BJ (cell line): ENCODE results near the gene BROX. TPM values are rescaled to one million over a fixed set of nuclear protein-coding genes. Genes with fewer than 3 reads are reported as not detected.

Experiments
- CTCF ChIA-PET: fragments of 350-600 bp; formaldehyde crosslinking; extraction: SDS; loops from one replicate; lab custom pipeline; 2021; ENCODE audit warnings: antibody characterized with exemption, inconsistent platforms; lab: Yijun Ruan, JAX
- POLR2A ChIA-PET: fragments of 300-600 bp; sonication (Branson Sonifier 250); formaldehyde crosslinking; extraction: SDS; loops from one replicate; lab custom pipeline; 2021; ENCODE audit warnings: antibody characterized with exemption; lab: Charles Lee
- DNase-seq: peaks from one replicate; pipeline ENCODE4 v3.0.0-alpha.2; 2011; ENCODE audit warnings: low read depth
- H3K27me3 ChIP-seq: 2 replicates; pipeline ENCODE4 v1.6.0; 2011; ENCODE audit warnings: low read length; ENCODE audit not compliant: control insufficient read depth, insufficient read depth
- H3K36me3 ChIP-seq: 2 replicates; pipeline ENCODE4 v1.5.1; 2011; ENCODE audit warnings: low read length; ENCODE audit not compliant: control insufficient read depth, insufficient read depth
- H3K4me3 ChIP-seq: 2 replicates; pipeline ENCODE4 v1.5.1; 2011; ENCODE audit warnings: low read depth, mild to moderate bottlenecking, control low read depth, low read length
- polyA plus RNA-seq: library from polyadenylated mRNA; depleted of rRNA; stranded (reverse); fragments of >200 nt; gene quantifications from 2 replicates; pipeline ENCODE4 v1.2.3, GENCODE V29; 2011
- TF ChIP-seq, protein P1 (sequence below): IDR thresholded peaks from 2 replicates; pipeline ENCODE4 v1.5.1; 2011; ENCODE audit warnings: low read depth, mild to moderate bottlenecking, control low read depth, inconsistent platforms, low read length, moderate library complexity; ENCODE audit not compliant: insufficient read depth

The BROX gene
- polyA plus RNA-seq, 1 experiment: 2.6 TPM

DNA sequence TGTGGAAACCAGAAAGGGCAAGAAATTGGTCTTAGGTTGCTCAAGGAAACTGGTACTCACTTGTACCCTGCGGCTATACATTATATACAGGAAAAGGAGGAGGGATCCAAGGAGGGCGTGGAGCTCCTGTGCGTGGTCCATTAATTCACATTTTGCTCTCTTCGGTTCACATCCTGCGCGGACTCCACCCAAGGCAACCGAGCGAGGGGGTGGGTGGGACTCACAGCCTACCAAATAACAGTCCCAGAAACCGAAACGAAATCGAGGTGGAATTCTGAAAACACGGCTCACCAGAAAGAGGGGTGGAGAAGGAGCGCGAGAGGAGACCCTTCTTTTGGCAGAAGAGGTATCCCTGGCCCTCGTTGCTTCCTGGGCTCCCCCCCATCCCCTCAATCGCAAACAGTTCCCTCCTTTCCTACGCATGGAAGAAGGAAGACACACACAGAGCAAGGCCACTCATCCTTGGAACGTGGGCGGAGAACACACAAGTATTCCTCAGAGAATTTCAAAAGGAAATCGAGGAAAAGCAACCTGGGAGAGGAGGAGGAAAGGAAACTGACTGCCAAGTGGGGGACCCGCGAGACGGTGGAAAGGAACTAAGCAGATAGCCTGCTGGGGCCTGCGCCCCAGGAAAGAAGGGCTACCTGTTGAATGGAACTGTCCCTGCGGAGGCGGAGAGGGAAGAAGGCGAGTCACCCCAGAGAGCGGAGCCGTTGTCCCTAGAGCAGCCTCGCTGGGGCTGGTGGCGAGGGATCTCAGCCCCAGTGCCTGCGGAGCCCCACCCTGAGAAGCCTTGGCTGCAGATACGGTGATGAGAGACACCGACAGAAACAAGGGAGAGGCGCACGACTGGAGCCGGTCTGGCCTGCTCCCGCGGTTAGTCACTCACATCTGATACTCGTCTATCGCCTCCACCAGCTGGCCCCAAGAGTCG lies 778 bp upstream of the BROX start:
- ChIA-PET POLR2A (no interaction called here), CTCF (interaction anchor here (0.6 to 1.6 kb wide), 2 partner anchors 200 to 246 kb away, joined by 3 to 5 read pairs; no protein-coding TSS in a partner anchor)
- no peaks in the 10 kb centered on the region for H3K27me3 ChIP-seq
- H3K36me3 ChIP-seq: 0 out of 2 replicates have a peak, but pooled peaks cover 3% of the 10 kb centered on the region
- peak overlapping the region; percentile 83 for H3K4me3 ChIP-seq
- DNase-seq: no peak
- TF ChIP-seq, protein P1, sequence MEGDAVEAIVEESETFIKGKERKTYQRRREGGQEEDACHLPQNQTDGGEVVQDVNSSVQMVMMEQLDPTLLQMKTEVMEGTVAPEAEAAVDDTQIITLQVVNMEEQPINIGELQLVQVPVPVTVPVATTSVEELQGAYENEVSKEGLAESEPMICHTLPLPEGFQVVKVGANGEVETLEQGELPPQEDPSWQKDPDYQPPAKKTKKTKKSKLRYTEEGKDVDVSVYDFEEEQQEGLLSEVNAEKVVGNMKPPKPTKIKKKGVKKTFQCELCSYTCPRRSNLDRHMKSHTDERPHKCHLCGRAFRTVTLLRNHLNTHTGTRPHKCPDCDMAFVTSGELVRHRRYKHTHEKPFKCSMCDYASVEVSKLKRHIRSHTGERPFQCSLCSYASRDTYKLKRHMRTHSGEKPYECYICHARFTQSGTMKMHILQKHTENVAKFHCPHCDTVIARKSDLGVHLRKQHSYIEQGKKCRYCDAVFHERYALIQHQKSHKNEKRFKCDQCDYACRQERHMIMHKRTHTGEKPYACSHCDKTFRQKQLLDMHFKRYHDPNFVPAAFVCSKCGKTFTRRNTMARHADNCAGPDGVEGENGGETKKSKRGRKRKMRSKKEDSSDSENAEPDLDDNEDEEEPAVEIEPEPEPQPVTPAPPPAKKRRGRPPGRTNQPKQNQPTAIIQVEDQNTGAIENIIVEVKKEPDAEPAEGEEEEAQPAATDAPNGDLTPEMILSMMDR: no peak

DNA sequence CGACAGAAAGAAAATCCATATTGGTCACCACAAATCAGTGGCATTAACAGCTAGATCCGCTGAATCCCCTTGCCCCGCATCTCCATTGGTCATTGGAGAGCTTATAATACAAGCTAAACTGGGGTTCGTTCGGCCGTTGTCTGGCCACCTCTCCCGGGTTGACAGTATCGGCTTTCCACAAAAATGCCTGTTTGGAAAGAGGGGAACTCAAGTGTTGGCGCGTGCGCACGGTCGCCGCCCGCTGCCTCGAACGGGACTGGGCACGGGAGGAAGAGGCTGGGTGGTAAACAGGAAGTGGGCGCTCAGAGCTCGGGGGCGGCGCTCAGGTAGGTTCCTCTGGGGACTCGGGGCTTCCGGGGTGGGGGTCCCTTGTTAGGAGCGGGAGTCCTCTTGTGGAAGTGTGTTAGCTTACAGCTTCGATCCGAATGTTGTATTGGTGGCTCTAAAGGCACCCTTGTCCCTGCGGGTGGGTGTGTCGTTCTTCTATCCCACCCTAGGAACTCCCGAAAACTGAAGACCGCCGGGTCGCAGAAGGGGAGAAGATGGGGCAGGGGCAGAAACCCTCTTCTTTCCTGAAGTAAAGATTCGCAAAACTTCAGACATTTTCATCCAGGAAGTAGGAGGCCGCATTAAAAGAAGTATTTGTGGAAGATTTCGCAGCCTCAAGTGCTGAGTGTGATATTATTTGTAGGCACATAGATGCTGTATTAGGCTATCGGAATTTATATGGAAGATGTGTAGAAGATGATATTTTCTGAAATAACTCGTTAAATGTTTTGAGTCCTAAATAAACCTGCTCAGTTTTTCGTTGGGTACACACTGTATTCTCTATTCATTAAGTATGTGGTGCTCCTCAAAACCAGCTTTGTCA lies 962 bp downstream of the BROX start:
- H3K27me3 ChIP-seq: no peaks in the 10 kb centered on the region
- H3K36me3 ChIP-seq: peaks cover 5% of the 10 kb centered on the region; the same call in 1 of the 2 replicates
- DNase-seq: peak; percentile 81
- CTCF ChIA-PET: interaction anchor here (0.6 to 1.6 kb wide), 5 partner anchors 10 to 816 kb away, joined by 3 to 5 read pairs (median 3); no protein-coding TSS in a partner anchor
- TF ChIP-seq, protein P1: no peak
- peak overlapping the region; percentile 83 for H3K4me3 ChIP-seq
- POLR2A ChIA-PET: no interaction called here

DNA sequence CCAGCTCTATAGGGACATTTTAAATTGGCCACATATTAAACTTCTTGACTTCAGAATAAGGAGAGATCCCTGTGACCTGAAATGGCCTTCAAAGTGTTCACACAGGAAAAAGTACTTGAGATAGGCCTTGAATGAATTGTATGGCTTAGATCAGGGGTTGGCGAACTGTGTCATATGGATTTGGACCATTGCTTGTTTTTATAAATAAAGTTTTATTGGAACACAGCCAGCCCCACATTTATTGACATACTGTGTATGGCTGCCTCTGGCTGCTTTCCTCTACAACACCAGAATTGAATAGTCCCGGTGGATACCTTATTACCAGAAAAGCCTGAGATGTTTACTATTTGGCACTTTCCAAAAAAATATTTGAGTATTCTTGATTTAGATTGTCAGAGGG lies 4.0 kb downstream of the BROX start:
- CTCF ChIA-PET: no interaction called here
- no peak overlapping the region for H3K4me3 ChIP-seq
- no peaks in the 10 kb centered on the region for H3K27me3 ChIP-seq
- POLR2A ChIA-PET: no interaction called here
- DNase-seq: no peak
- H3K36me3 ChIP-seq: peaks cover 8% of the 10 kb centered on the region
- TF ChIP-seq, protein P1: no peak

GRCh38 chr1:222728746-222729145 lies 16.4 kb downstream of the BROX start:
- H3K27me3 ChIP-seq: no peaks in the 10 kb centered on the region
- no peak for DNase-seq
- no peak overlapping the region for H3K4me3 ChIP-seq
- ChIA-PET CTCF (interaction anchor here (0.6 to 1.8 kb wide), 2 partner anchors 8 to 328 kb away, joined by 3 to 6 read pairs; partner anchors contain the start of gene FAM177B), POLR2A (no interaction called here)
- H3K36me3 ChIP-seq: peaks cover 10% of the 10 kb centered on the region
- TF ChIP-seq, protein P1: no peak
